H1 (cell line): ENCODE measurements around the gene KLHL3. TPM values are rescaled to one million over a fixed set of nuclear protein-coding genes. Genes with fewer than 3 reads are reported as not detected.
A peak's percentile ranks its signal among the peaks of the same experiment; 100 is the strongest.

ENCODE experiments used
- CTCF ChIA-PET: fragments of 300-600 bp; sonication (Branson Sonifier 250); formaldehyde crosslinking; loops from one replicate; lab custom pipeline; 2021; ENCODE audit not compliant: partially characterized antibody; lab: Charles Lee
- POLR2A ChIA-PET: fragments of 300-600 bp; sonication (Branson Sonifier 250); formaldehyde crosslinking; loops from one replicate; lab custom pipeline; 2021; ENCODE audit warnings: inconsistent platforms; ENCODE audit not compliant: partially characterized antibody; lab: Charles Lee
- DNase-seq, 2 experiments: peaks; one replicate each; pipeline versions ENCODE4 v3.0.0 to v3.0.0-alpha.2; 2010 to 2022; ENCODE audit warnings: low spot score in 2 of 2, low read depth in 1 of 2, mixed read lengths in 1 of 2
- FAIRE-seq: peaks from 2 replicates; lab custom pipeline; 2011; peaks lifted over from hg19 to GRCh38; lab: Jason Lieb, UNC
- H2AFZ ChIP-seq: 2 replicates; pipeline ENCODE4 v1.8.1; 2012; ENCODE audit warnings: low read length, inconsistent platforms
- H2AK5ac ChIP-seq: 2 replicates; pipeline ENCODE4 v1.6.1; 2013; ENCODE audit warnings: low read depth, low read length
- H2BK120ac ChIP-seq: replicated peaks from 2 replicates; pipeline ENCODE3; 2013; ENCODE audit warnings: low read depth, low read length, inconsistent platforms
- H2BK12ac ChIP-seq: 2 replicates; pipeline ENCODE4 v1.6.1; 2013; ENCODE audit warnings: low read depth, low read length
- H2BK15ac ChIP-seq: 2 replicates; pipeline ENCODE4 v1.6.1; 2013; ENCODE audit warnings: low read length
- H2BK20ac ChIP-seq: 2 replicates; pipeline ENCODE4 v1.6.1; 2013; ENCODE audit warnings: low read length
- H2BK5ac ChIP-seq: 2 replicates; pipeline ENCODE4 v1.6.1; 2013; ENCODE audit warnings: low read depth, low read length
- H3K14ac ChIP-seq: 2 replicates; pipeline ENCODE4 v1.6.1; 2013; ENCODE audit warnings: inconsistent platforms; ENCODE audit not compliant: insufficient read length
- H3K18ac ChIP-seq: 2 replicates; pipeline ENCODE4 v1.6.1; 2013; ENCODE audit warnings: low read length; ENCODE audit errors: extremely low read depth
- H3K23ac ChIP-seq: 2 replicates; pipeline ENCODE4 v1.6.1; 2013; ENCODE audit warnings: inconsistent platforms; ENCODE audit not compliant: insufficient read length
- H3K23me2 ChIP-seq: 2 replicates; pipeline ENCODE4 v1.6.1; 2013; ENCODE audit warnings: low read depth, low read length
- H3K27ac ChIP-seq: 2 replicates; pipeline ENCODE4 v1.6.1; 2011; ENCODE audit warnings: low read depth, low read length, inconsistent platforms
- H3K27me3 ChIP-seq, 4 experiments: replicated peaks in 1 of 4; 1 replicate in 1 of 4; 2 replicates in 3 of 4; pipeline versions ENCODE4 v1.6.1 to v1.8.1; 2011 to 2013; ENCODE audit warnings: low read length in 3 of 4, mild to moderate bottlenecking in 3 of 4, inconsistent platforms in 2 of 4, mixed read lengths in 2 of 4, moderate library complexity in 1 of 4; ENCODE audit not compliant: control insufficient read depth in 3 of 4, insufficient read depth in 3 of 4; ENCODE audit errors: extremely low read depth in 1 of 4
- H3K36me3 ChIP-seq, 4 experiments: 2 replicates each; pipeline versions ENCODE4 v1.6.1 to v1.8.1; 2011 to 2013; ENCODE audit warnings: mild to moderate bottlenecking in 4 of 4, low read length in 3 of 4, moderate library complexity in 2 of 4, control low read depth in 1 of 4, inconsistent platforms in 1 of 4; ENCODE audit not compliant: insufficient read depth in 4 of 4, control insufficient read depth in 2 of 4
- H3K4ac ChIP-seq: replicated peaks from 2 replicates; pipeline ENCODE3; 2013; ENCODE audit warnings: low read length, low read depth, mixed read lengths, inconsistent platforms; ENCODE audit not compliant: insufficient read length
- H3K4me1 ChIP-seq, 4 experiments: replicated peaks in 1 of 4; 1 replicate in 1 of 4; 2 replicates in 3 of 4; pipeline versions ENCODE4 v1.6.1 to v1.8.1; 2011 to 2013; ENCODE audit warnings: low read length in 3 of 4, inconsistent platforms in 2 of 4, mixed read lengths in 1 of 4; ENCODE audit not compliant: insufficient read depth in 4 of 4, control insufficient read depth in 3 of 4
- H3K4me2 ChIP-seq, 2 experiments: 2 replicates each; pipeline versions ENCODE4 v1.6.1 to v1.8.1; 2011 to 2013; ENCODE audit warnings: low read depth in 2 of 2, low read length in 2 of 2, control low read depth in 1 of 2, inconsistent platforms in 1 of 2, mild to moderate bottlenecking in 1 of 2; ENCODE audit not compliant: insufficient read depth in 1 of 2
- H3K4me3 ChIP-seq, 4 experiments: fragments of 200-600, 300-600 bp in 1 of 4; sonication (generic), shearing (Covaris generic), sonication (Bioruptor Twin) in 1 of 4; 2 replicates each; pipeline versions ENCODE4 v1.5.1 to v1.8.1; 2011 to 2016; ENCODE audit warnings: low read length in 4 of 4, low read depth in 3 of 4, control low read depth in 2 of 4, inconsistent platforms in 2 of 4, mild to moderate bottlenecking in 2 of 4, mixed read lengths in 1 of 4, moderate library complexity in 1 of 4; ENCODE audit not compliant: insufficient read depth in 2 of 4; ENCODE audit errors: extremely low read depth in 1 of 4
- H3K56ac ChIP-seq: replicated peaks from 2 replicates; pipeline ENCODE3; 2013; ENCODE audit warnings: low read depth, mild to moderate bottlenecking, mixed read lengths, low read length, inconsistent platforms; ENCODE audit not compliant: insufficient read length
- H3K79me1 ChIP-seq: 2 replicates; pipeline ENCODE4 v1.6.1; 2013; ENCODE audit warnings: low read depth, low read length, control low read depth
- H3K79me2 ChIP-seq, 2 experiments: 2 replicates each; pipeline versions ENCODE4 v1.6.1 to v1.8.1; 2012 to 2013; ENCODE audit warnings: low read length in 2 of 2, mild to moderate bottlenecking in 2 of 2, inconsistent platforms in 1 of 2; ENCODE audit not compliant: insufficient read depth in 2 of 2, control insufficient read depth in 1 of 2
- H3K9ac ChIP-seq, 4 experiments: replicated peaks in 1 of 4; 1 replicate in 1 of 4; 2 replicates in 3 of 4; pipeline versions ENCODE4 v1.6.1 to v1.8.1; 2011 to 2013; ENCODE audit warnings: low read depth in 3 of 4, low read length in 3 of 4, control low read depth in 2 of 4, mild to moderate bottlenecking in 2 of 4, moderate library complexity in 2 of 4, inconsistent platforms in 1 of 4; ENCODE audit errors: extremely low read depth in 1 of 4
- H3K9me3 ChIP-seq, 2 experiments: 2 replicates each; pipeline versions ENCODE4 v1.6.1 to v1.8.1; 2012 to 2013; ENCODE audit warnings: mild to moderate bottlenecking in 2 of 2, moderate library complexity in 2 of 2, control low read depth in 1 of 2, inconsistent platforms in 1 of 2, low read depth in 1 of 2, low read length in 1 of 2, mixed read lengths in 1 of 2; ENCODE audit not compliant: insufficient read depth in 2 of 2
- H4K20me1 ChIP-seq, 2 experiments: replicated peaks in 1 of 2; 2 replicates each; pipeline versions ENCODE3 to v1.8.1; 2011 to 2013; ENCODE audit warnings: inconsistent platforms in 2 of 2, low read length in 2 of 2, mild to moderate bottlenecking in 1 of 2; ENCODE audit not compliant: insufficient read depth in 2 of 2, control insufficient read depth in 1 of 2
- H4K5ac ChIP-seq: 2 replicates; pipeline ENCODE4 v1.6.1; 2013; ENCODE audit warnings: low read length, low read depth, mixed read lengths, inconsistent platforms; ENCODE audit not compliant: insufficient read length
- H4K8ac ChIP-seq: 2 replicates; pipeline ENCODE4 v1.8.0; 2013; ENCODE audit warnings: mild to moderate bottlenecking, moderate library complexity, low read length, inconsistent platforms; ENCODE audit not compliant: insufficient read depth; ENCODE audit errors: extremely low read depth
- H4K91ac ChIP-seq: replicated peaks from 2 replicates; pipeline ENCODE3; 2013; ENCODE audit warnings: low read length, mixed read lengths, inconsistent platforms; ENCODE audit not compliant: insufficient read length
- CHD1 ChIP-seq: IDR thresholded peaks from 2 replicates; pipeline ENCODE4 v1.6.1; 2012; ENCODE audit warnings: low read depth, low read length, improper control_type of control experiment
- HDAC2 ChIP-seq, 2 experiments: fragments of 300-600 bp in 1 of 2; sonication (generic) in 1 of 2; IDR thresholded peaks; 2 replicates each; pipeline ENCODE4 v1.6.1; 2011 to 2012; ENCODE audit warnings: low read depth in 2 of 2, low read length in 2 of 2, mild to moderate bottlenecking in 2 of 2, moderate library complexity in 2 of 2, borderline replicate concordance in 1 of 2, inconsistent platforms in 1 of 2
- KDM5A ChIP-seq: fragments of 200-600 bp; IDR thresholded peaks from 2 replicates; pipeline ENCODE4 v1.7.1; 2012; ENCODE audit warnings: mild to moderate bottlenecking, low read length, inconsistent platforms, mixed read lengths
- MAX ChIP-seq: IDR thresholded peaks from 2 replicates; pipeline ENCODE4 v1.6.1; 2012; ENCODE audit warnings: inconsistent platforms
- PHF8 ChIP-seq: fragments of 200-600 bp; sonication (generic); conservative IDR thresholded peaks from 2 replicates; pipeline ENCODE4 v1.7.1; 2012; ENCODE audit warnings: low read depth, mild to moderate bottlenecking, inconsistent platforms, low read length, moderate library complexity
- POLR2A ChIP-seq, 2 experiments: IDR thresholded peaks; 1 replicate in 1 of 2; 2 replicates in 1 of 2; pipeline ENCODE4 v1.6.1; 2011; ENCODE audit warnings: low read depth in 2 of 2, low read length in 2 of 2, mild to moderate bottlenecking in 2 of 2; ENCODE audit errors: control extremely low read depth in 1 of 2
- POU5F1 ChIP-seq: IDR thresholded peaks from 2 replicates; pipeline ENCODE4 v1.6.1; 2011; ENCODE audit warnings: low read depth, mild to moderate bottlenecking, low read length, moderate library complexity
- RAD21 ChIP-seq, 2 experiments: IDR thresholded peaks in 1 of 2; conservative IDR thresholded peaks in 1 of 2; 2 replicates each; pipeline ENCODE4 v1.6.1; 2011; ENCODE audit warnings: low read depth in 2 of 2, low read length in 2 of 2, improper control_type of control experiment in 1 of 2, inconsistent platforms in 1 of 2, mild to moderate bottlenecking in 1 of 2, moderate library complexity in 1 of 2
- RBBP5 ChIP-seq: IDR thresholded peaks from 2 replicates; pipeline ENCODE4 v1.7.1; 2012; ENCODE audit warnings: low read depth, mild to moderate bottlenecking, inconsistent platforms, low read length, moderate library complexity, borderline replicate concordance
- RNF2 ChIP-seq: fragments of 200-900, 300-1000 bp; sonication (generic); IDR thresholded peaks from 2 replicates; pipeline ENCODE4 v1.7.1; 2016; ENCODE audit warnings: borderline replicate concordance, low read depth, mild to moderate bottlenecking, antibody characterized with exemption, low read length; ENCODE audit not compliant: poor library complexity, severe bottlenecking; ENCODE audit errors: missing control alignments
- SP2 ChIP-seq: IDR thresholded peaks from 2 replicates; pipeline ENCODE4 v1.6.1; 2012; ENCODE audit warnings: mild to moderate bottlenecking, low read length, inconsistent platforms
- SP4 ChIP-seq: IDR thresholded peaks from 2 replicates; pipeline ENCODE4 v1.6.1; 2012; ENCODE audit warnings: low read length, inconsistent platforms
- TCF12 ChIP-seq: IDR thresholded peaks from 2 replicates; pipeline ENCODE4 v1.6.1; 2011; ENCODE audit warnings: low read depth, mild to moderate bottlenecking, low read length
- WGBS, 2 experiments: shearing (Covaris generic) in 1 of 2; methylation state at CpG; one replicate each; pipeline versions ENCODE4 v1.1.6 to v1.1.7; 2013 to 2015; ENCODE audit warnings: low lambda C conversion rate in 2 of 2, mixed read lengths in 2 of 2, inconsistent platforms in 1 of 2, low coverage in 1 of 2, missing lambda C conversion rate in 1 of 2; ENCODE audit not compliant: insufficient replicate concordance in 2 of 2, insufficient coverage in 1 of 2, insufficient read length in 1 of 2; ENCODE audit errors: extremely low coverage in 1 of 2, missing lambda C conversion rate in 1 of 2; 5-methylcytosine and 5-hydroxymethylcytosine counted together
- polyA plus RNA-seq, 7 experiments: library from polyadenylated mRNA; depleted of rRNA in 3 of 7; stranded (reverse) in 5 of 7; unstranded in 2 of 7; fragments of >200 nt in 5 of 7; fragments of 200-250 nt in 2 of 7; gene quantifications; 1 replicate in 5 of 7; 2 replicates in 1 of 7; 4 replicates in 1 of 7; pipeline versions ENCODE4 v1.2.1 to v1.2.3, GENCODE V29; 2011 to 2013; ENCODE audit warnings: missing spikeins in 2 of 7, mixed read lengths in 2 of 7
- total RNA-seq: library from RNA; stranded (reverse); fragmentation: NEBNext Ultra II Directional; extraction: Animal tissue kit (Norgen Biotek cat#: 25700); gene quantifications from 2 replicates; pipeline ENCODE4 v1.2.1, GENCODE V29; 2021

The KLHL3 gene
- total and polyA plus RNA-seq, 2 of the 8 experiments (the other 6 are each of a cell fraction or from before 2014, with no cell fraction given), result 7.4 to 13.7 TPM

- DNase-seq (peak in 1 of 2 experiments; percentile 11), FAIRE-seq (no peak)
- Histone ChIP-seq H3K79me1 (no peaks in the 10 kb centered on the region), H4K91ac (no peak overlapping the region), H3K9ac (no peak overlapping the region), H2BK15ac (no peak overlapping the region), H2BK12ac (no peak overlapping the region), H4K5ac (no peak overlapping the region), H3K4me3 (no peak overlapping the region), H2BK5ac (no peak overlapping the region), H2BK20ac (no peak overlapping the region), H3K56ac (no peak overlapping the region), H2AFZ (no peak overlapping the region), H4K20me1 (peaks cover 0 to 3% of the 10 kb centered on the region in 2 experiments), H3K23ac (no peak overlapping the region), H3K14ac (no peak overlapping the region), H3K4me2 (no peak overlapping the region), H3K4me1 (0 out of 7 replicates have a peak, but pooled peaks cover 0 to under 1% (median 0%) of the 10 kb centered on the region in 4 experiments), H2BK120ac (no peak overlapping the region), H3K9me3 (no peaks in the 10 kb centered on the region), H3K79me2 (no peaks in the 10 kb centered on the region), H3K27ac (no peak overlapping the region), H3K23me2 (no peaks in the 10 kb centered on the region), H3K27me3 (peaks cover 0 to 1% (median 0%) of the 10 kb centered on the region in 4 experiments; a peak in 1 of 7 replicates), H2AK5ac (no peak overlapping the region), H3K18ac (no peak overlapping the region), H4K8ac (no peak overlapping the region), H3K4ac (no peak overlapping the region), H3K36me3 (no peaks in the 10 kb centered on the region)
- 86% methylated on average over 8 of the region's 8 CpGs; no CpG with 5 or more reads in 1 of the 2 experiments for WGBS, 2 experiments
- POLR2A ChIA-PET, result interaction anchor here (0.9 to 2.9 kb wide), 4 partner anchors 10 to 120 kb away, joined by 3 to 27 read pairs (median 6); partner anchors contain the start of gene HNRNPA0
- CTCF ChIA-PET, result interaction anchor here (0.5 to 7.8 kb wide), 35 partner anchors 8 to 971 kb away, joined by 3 to 103 read pairs (median 5); no protein-coding TSS in a partner anchor
- no peak for TF ChIP-seq KDM5A
- no peak for TF ChIP-seq HDAC2 (IDR thresholded peaks at IDR 0.05; ENCODE audit: borderline replicate concordance in 1 of 2, low read depth in 2 of 2, low read length in 2 of 2)
- no peak for TF ChIP-seq PHF8
- TF ChIP-seq TCF12, result no peak
- no peak for TF ChIP-seq SP2
- no peak for TF ChIP-seq RAD21 (IDR thresholded peaks at IDR 0.05 in 1 of 2, conservative IDR thresholded peaks at IDR 0.05 in 1 of 2; ENCODE audit: low read depth in 2 of 2, low read length in 2 of 2)
- no peak for TF ChIP-seq RNF2
- no peak for TF ChIP-seq CHD1
- no peak for TF ChIP-seq POLR2A (IDR thresholded peaks at IDR 0.05; ENCODE audit: control extremely low read depth in 1 of 2, low read depth in 2 of 2, low read length in 2 of 2)
- no peak for TF ChIP-seq SP4
- no peak for TF ChIP-seq RBBP5
- no peak for TF ChIP-seq POU5F1
- TF ChIP-seq MAX, result no peak
These were observed 5.8 kb upstream of the KLHL3 start for GRCh38 chr5:137741718-137742117.
